K562 (cell line): ENCODE data around the gene LBH. TPM values are rescaled to one million over a fixed set of nuclear protein-coding genes. Genes with fewer than 3 reads are reported as not detected.
A peak's percentile ranks its signal among the peaks of the same experiment; 100 is the strongest.

Experiments used
- ATAC-seq: fragments of 200-7000 bp; cut with Tn5 transposase; 3 replicates; pipeline ENCODE4 v1.9.1; 2020; ENCODE audit warnings: moderate library complexity
- BruUV-seq: library from RNA; stranded (reverse); fragments of 400-500 nt; replicated peaks from 2 replicates; lab custom pipeline; 2021; lab: Mats Ljungman, UMichigan
- CTCF ChIA-PET: fragments of 300-600 bp; formaldehyde crosslinking; extraction: SDS; loops from one replicate; lab custom pipeline; 2021; ENCODE audit warnings: low intra/inter-chr PET ratio; lab: Yijun Ruan, JAX
- POLR2A ChIA-PET: fragments of 300-600, 350-650 bp; sonication (Branson Sonifier 250); formaldehyde crosslinking; extraction: SDS; loops from one replicate; lab custom pipeline; 2021; ENCODE audit warnings: antibody characterized with exemption, inconsistent platforms; lab: Yijun Ruan, JAX
- DNase-seq, 4 experiments: peaks; one replicate each; pipeline versions ENCODE4 v3.0.0 to v3.0.0-alpha.2; 2011 to 2018; ENCODE audit warnings: low spot score in 3 of 4, mixed read lengths in 3 of 4; ENCODE audit errors: extremely low read depth in 1 of 4
- FAIRE-seq: peaks from 2 replicates; lab custom pipeline; 2011; peaks lifted over from hg19 to GRCh38; lab: Jason Lieb, UNC
- H2AFZ ChIP-seq: 2 replicates; pipeline ENCODE4 v1.6.0; 2011; ENCODE audit warnings: low read depth, low read length, control low read depth, inconsistent platforms
- H3K27ac ChIP-seq: fragments of 200-600 bp; 3 replicates; pipeline ENCODE4 v1.8.0; 2011; ENCODE audit warnings: low read depth, mild to moderate bottlenecking, control low read depth, inconsistent platforms, low read length, moderate library complexity, mixed read lengths; ENCODE audit errors: extremely low read depth
- H3K27me3 ChIP-seq, 2 experiments: fragments of 300-600 bp in 1 of 2; 2 replicates in 1 of 2; 3 replicates in 1 of 2; pipeline versions ENCODE4 v1.6.0 to v1.8.0; 2011; ENCODE audit warnings: inconsistent platforms in 2 of 2, low read length in 2 of 2, mild to moderate bottlenecking in 1 of 2, mixed read lengths in 1 of 2, moderate library complexity in 1 of 2; ENCODE audit not compliant: control insufficient read depth in 2 of 2, insufficient read depth in 2 of 2
- H3K36me3 ChIP-seq: fragments of 300-600 bp; 3 replicates; pipeline ENCODE4 v1.8.0; 2011; ENCODE audit warnings: mild to moderate bottlenecking, low read length, inconsistent platforms; ENCODE audit not compliant: control insufficient read depth, insufficient read depth
- H3K4me1 ChIP-seq, 2 experiments: fragments of 200-600 bp in 1 of 2; replicated peaks in 1 of 2; 2 replicates in 1 of 2; 3 replicates in 1 of 2; pipeline versions ENCODE4 v1.5.1 to v1.8.0; 2011; ENCODE audit warnings: inconsistent platforms in 2 of 2, low read length in 2 of 2, mild to moderate bottlenecking in 1 of 2, mixed read lengths in 1 of 2, moderate library complexity in 1 of 2; ENCODE audit not compliant: control insufficient read depth in 2 of 2, insufficient read depth in 2 of 2
- H3K4me2 ChIP-seq: 2 replicates; pipeline ENCODE4 v1.6.1; 2011; ENCODE audit warnings: low read length, control low read depth, inconsistent platforms, mixed read lengths; ENCODE audit not compliant: insufficient read depth
- H3K4me3 ChIP-seq: fragments of 200-600 bp; sonication (generic), shearing (Covaris generic); 2 replicates; pipeline ENCODE4 v1.5.1; 2016; ENCODE audit warnings: control low read depth, inconsistent platforms
- H3K79me2 ChIP-seq: fragments of 200-600 bp; 3 replicates; pipeline ENCODE4 v1.8.0; 2011; ENCODE audit warnings: low read length, inconsistent platforms; ENCODE audit not compliant: control insufficient read depth, insufficient read depth
- H3K9ac ChIP-seq, 2 experiments: 2 replicates each; pipeline versions ENCODE4 v1.6.0 to v1.6.1; 2011; ENCODE audit warnings: low read depth in 2 of 2, low read length in 2 of 2, control low read depth in 1 of 2, inconsistent platforms in 1 of 2, mild to moderate bottlenecking in 1 of 2, mixed read lengths in 1 of 2; ENCODE audit not compliant: insufficient read depth in 1 of 2
- H3K9me1 ChIP-seq: one replicate; pipeline ENCODE4 v1.6.0; 2011; ENCODE audit warnings: inconsistent platforms, mild to moderate bottlenecking, low read length, moderate library complexity; ENCODE audit not compliant: control insufficient read depth, insufficient read depth
- H3K9me3 ChIP-seq: replicated peaks from 2 replicates; pipeline ENCODE4 v1.5.1; 2011; ENCODE audit warnings: low read depth, low read length, inconsistent platforms; ENCODE audit not compliant: control insufficient read depth, insufficient read depth
- H4K20me1 ChIP-seq: replicated peaks from 2 replicates; pipeline ENCODE4 v1.6.1; 2011; ENCODE audit warnings: low read length, inconsistent platforms, mixed read lengths; ENCODE audit not compliant: control insufficient read depth, insufficient read depth
- ARID1B ChIP-seq: fragments of 450-650 bp; IDR thresholded peaks from 2 replicates; pipeline ENCODE4 v1.6.1; 2016; ENCODE audit warnings: antibody characterized with exemption, mild to moderate bottlenecking, inconsistent platforms
- BMI1 ChIP-seq: fragments of 150-350 bp; IDR thresholded peaks from 2 replicates; pipeline ENCODE4 v1.6.1; 2014; ENCODE audit warnings: low read length
- CC2D1A ChIP-seq: fragments of 450-650 bp; IDR thresholded peaks from 2 replicates; pipeline ENCODE4 v1.6.1; 2017; ENCODE audit warnings: mild to moderate bottlenecking
- DPF2 ChIP-seq: fragments of 450-650 bp; IDR thresholded peaks from 2 replicates; pipeline ENCODE4 v1.6.1; 2016
- EGR1 ChIP-seq: fragments of 450-650 bp; conservative IDR thresholded peaks from 2 replicates; pipeline ENCODE4 v1.6.1; 2017; ENCODE audit warnings: mild to moderate bottlenecking
- HIVEP1 ChIP-seq: fragments of 250-450 bp; sonication (Bioruptor Pico); IDR thresholded peaks from 2 replicates; pipeline ENCODE4 v1.4.0; 2020; ENCODE audit warnings: mild to moderate bottlenecking
- HNRNPLL ChIP-seq: fragments of 200-400 bp; formaldehyde crosslinking; IDR thresholded peaks from 2 replicates; pipeline ENCODE4 v1.6.1; 2017; ENCODE audit warnings: low read length, low read depth, mild to moderate bottlenecking; ENCODE audit not compliant: poor library complexity, severe bottlenecking
- L3MBTL2 ChIP-seq: fragments of 450-650 bp; IDR thresholded peaks from 2 replicates; pipeline ENCODE4 v1.6.1; 2016; ENCODE audit warnings: mild to moderate bottlenecking, moderate library complexity
- POLR2AphosphoS2 ChIP-seq: IDR thresholded peaks from 2 replicates; pipeline ENCODE4 v1.6.1; 2012; ENCODE audit warnings: low read length, improper control_type of control experiment
- ZBTB7A ChIP-seq: IDR thresholded peaks from 2 replicates; pipeline ENCODE4 v1.6.1; 2011; ENCODE audit warnings: low read depth, mild to moderate bottlenecking, low read length, moderate library complexity, borderline replicate concordance; ENCODE audit not compliant: control insufficient read depth
- ZNF263 ChIP-seq: sonication (generic); formaldehyde crosslinking; IDR thresholded peaks from 2 replicates; pipeline ENCODE4 v1.8.0; 2022; ENCODE audit warnings: mild to moderate bottlenecking, missing genetic modification reagents, borderline replicate concordance
- ZNF512 ChIP-seq: IDR thresholded peaks from 2 replicates; pipeline ENCODE4 v1.6.1; 2016; ENCODE audit warnings: missing genetic modification characterization, missing compliant biosample characterization
- WGBS: fragments of 100-300 bp; shearing (Covaris generic); methylation state at CpG from one replicate; pipeline ENCODE4 v1.1.6; 2016; ENCODE audit warnings: low coverage, mixed read lengths; ENCODE audit not compliant: insufficient coverage; ENCODE audit errors: missing lambda C conversion rate; 5-methylcytosine and 5-hydroxymethylcytosine counted together
- in situ Hi-C: fragments of 300-500 bp; cut with MboI; formaldehyde crosslinking; loops from 4 replicates; pipeline ENCODE4 v1.15.0; 2018; ENCODE audit warnings: inconsistent platforms, mixed read lengths
- intact Hi-C: fragments of 100-400 bp; cut with micrococcal nuclease; formaldehyde crosslinking; loops from 2 replicates; pipeline ENCODE4 v1.14.2; 2022
- polyA plus RNA-seq, 8 experiments: library from polyadenylated mRNA; depleted of rRNA in 4 of 8; stranded (reverse) in 5 of 8; unstranded in 3 of 8; fragments of >200 nt; fragmentation: Nextera tagmentation in 2 of 8; fragmentation: Illumina TruSeq in 1 of 8; extraction: Ambion mirVana in 2 of 8; extraction: Trizol in 1 of 8; gene quantifications; 2 replicates each; pipeline versions ENCODE4 v1.2.1 to v1.2.3, GENCODE V29; 2011 to 2014; ENCODE audit warnings: inconsistent platforms in 1 of 8, missing spikeins in 1 of 8
- total RNA-seq, 7 experiments: library from RNA; depleted of rRNA in 6 of 7; stranded (reverse); fragments of >200 nt in 6 of 7; fragmentation: Illumina TruSeq in 2 of 7; extraction: Trizol in 2 of 7; gene quantifications; 2 replicates each; pipeline versions ENCODE4 v1.2.1 to v1.2.3, GENCODE V29; 2011 to 2021; ENCODE audit warnings: low replicate concordance in 1 of 7
- TF ChIP-seq, protein P1 (sequence below): fragments of 450-650 bp; IDR thresholded peaks from 2 replicates; pipeline ENCODE4 v1.6.1; 2016; ENCODE audit warnings: mild to moderate bottlenecking

LBH gene
- total and polyA plus RNA-seq, 9 of the 15 experiments (the other 6 are each of a cell fraction or from before 2014, with no cell fraction given): 3.1 to 13.4 (median 7.4) TPM

- Histone ChIP-seq H3K9me3 (no peaks in the 10 kb centered on the region), H3K36me3 (no peaks in the 10 kb centered on the region), H3K4me3 (no peak overlapping the region), H2AFZ (peak overlapping the region; percentile 79), H4K20me1 (no peaks in the 10 kb centered on the region), H3K27ac (peak overlapping the region; percentile 57), H3K9ac (no peak overlapping the region), H3K79me2 (no peaks in the 10 kb centered on the region), H3K4me1 (peaks cover 22 to 27% of the 10 kb centered on the region in 2 experiments; a peak in 4 of 5 replicates), H3K9me1 (no peaks in the 10 kb centered on the region), H3K4me2 (peak overlapping the region; percentile 53), H3K27me3 (no peaks in the 10 kb centered on the region)
- no peak for TF ChIP-seq BMI1
- TF ChIP-seq ZNF263 (CRISPR knock-in tag): no peak
- TF ChIP-seq L3MBTL2: peak; percentile 13; the same call in 1 of the 2 replicates
- peak; percentile 55 for TF ChIP-seq EGR1
- peak; percentile 45; the same call in 1 of the 2 replicates for TF ChIP-seq ZNF512 (tag)
- TF ChIP-seq DPF2: 0 out of 2 replicates have a peak, but pooled peaks have one; percentile 40
- no peak for TF ChIP-seq POLR2AphosphoS2
- TF ChIP-seq, protein P1, sequence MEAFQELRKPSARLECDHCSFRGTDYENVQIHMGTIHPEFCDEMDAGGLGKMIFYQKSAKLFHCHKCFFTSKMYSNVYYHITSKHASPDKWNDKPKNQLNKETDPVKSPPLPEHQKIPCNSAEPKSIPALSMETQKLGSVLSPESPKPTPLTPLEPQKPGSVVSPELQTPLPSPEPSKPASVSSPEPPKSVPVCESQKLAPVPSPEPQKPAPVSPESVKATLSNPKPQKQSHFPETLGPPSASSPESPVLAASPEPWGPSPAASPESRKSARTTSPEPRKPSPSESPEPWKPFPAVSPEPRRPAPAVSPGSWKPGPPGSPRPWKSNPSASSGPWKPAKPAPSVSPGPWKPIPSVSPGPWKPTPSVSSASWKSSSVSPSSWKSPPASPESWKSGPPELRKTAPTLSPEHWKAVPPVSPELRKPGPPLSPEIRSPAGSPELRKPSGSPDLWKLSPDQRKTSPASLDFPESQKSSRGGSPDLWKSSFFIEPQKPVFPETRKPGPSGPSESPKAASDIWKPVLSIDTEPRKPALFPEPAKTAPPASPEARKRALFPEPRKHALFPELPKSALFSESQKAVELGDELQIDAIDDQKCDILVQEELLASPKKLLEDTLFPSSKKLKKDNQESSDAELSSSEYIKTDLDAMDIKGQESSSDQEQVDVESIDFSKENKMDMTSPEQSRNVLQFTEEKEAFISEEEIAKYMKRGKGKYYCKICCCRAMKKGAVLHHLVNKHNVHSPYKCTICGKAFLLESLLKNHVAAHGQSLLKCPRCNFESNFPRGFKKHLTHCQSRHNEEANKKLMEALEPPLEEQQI: peak; percentile 80; the same call in 1 of the 2 replicates
- no peak for TF ChIP-seq HIVEP1 (CRISPR knock-in tag)
- no peak for TF ChIP-seq HNRNPLL
- 0 out of 2 replicates have a peak, but pooled peaks have one; percentile 15 for TF ChIP-seq ARID1B
- 0 out of 2 replicates have a peak, but pooled peaks have one; percentile 10 for TF ChIP-seq ZBTB7A
- TF ChIP-seq CC2D1A: 0 out of 2 replicates have a peak, but pooled peaks have one; percentile 58
- in situ Hi-C loops (no loop called here), intact Hi-C loops (loop anchor here (2.0 kb wide), 1 partner anchor 15 kb away; no protein-coding TSS in a partner anchor)
- FAIRE-seq (peak; percentile 85), DNase-seq (peak; percentile 24 to 79 (median 32)), ATAC-seq (peak; percentile 90)
- ChIA-PET POLR2A (interaction anchor here (0.6 to 2.2 kb wide), 4 partner anchors 11 to 175 kb away, joined by 3 to 7 read pairs (median 4); no protein-coding TSS in a partner anchor), CTCF (interaction anchor here (0.6 kb wide), 1 partner anchor 248 kb away, joined by 3 read pairs; no protein-coding TSS in a partner anchor)
- BruUV-seq: no TSS peak
- 49% methylated on average over 13 of the region's 13 CpGs for WGBS
Observed at GRCh38 chr2:30267161-30267975, 36.0 kb downstream of the LBH start.
